Nasal cavity respiratory epithelium epithelial cell of viscerocranial mucosa (primary cell): Measurements from ENCODE around the gene FCRLB. TPM values are rescaled to one million over a fixed set of nuclear protein-coding genes. Genes with fewer than 3 reads are reported as not detected.

ENCODE experiments used
- total RNA-seq: library from RNA; depleted of rRNA; stranded (reverse); fragments of >200 nt; gene quantifications from 2 replicates; pipeline ENCODE4 v1.2.3, GENCODE V29; 2014

The FCRLB gene
- 0.85 and 1.0 TPM in 2 replicates for total RNA-seq

GRCh38 chr1:161720956-161721737 is at the start of gene FCRLB:
Gene FCRLB, plus strand, starts transcription at chr1:161721544. Its CDS starts 1,129 bp downstream, at chr1:161722673.

GRCh38 chr1:161706482-161707347 is 14.6 kb upstream of the FCRLB start, which contains the start of gene FCRLA:
Gene FCRLA, plus strand, starts transcription at chr1:161707229. Its CDS starts 36 bp downstream, at chr1:161707265.

GRCh38 chr1:161749509-161750407 is 28.4 kb downstream of the FCRLB start, which contains the start of gene DUSP12:
Gene DUSP12, plus strand, starts transcription at chr1:161749786. Its CDS starts 16 bp downstream, at chr1:161749802.

GRCh38 chr1:161766102-161766981 is 45.0 kb downstream of the FCRLB start, which contains the start of gene ATF6:
Gene ATF6, plus strand, starts transcription at chr1:161766320. Its CDS starts 41 bp downstream, at chr1:161766361.

Other genes with a start within 250 kb of the FCRLB start
- not detected in 2 replicates for gene FCGR2A, start 216.1 kb upstream of the FCRLB start, total RNA-seq
- 1.0 and 1.2 TPM in 2 replicates for gene HSPA6, start 197.0 kb upstream of the FCRLB start, total RNA-seq
- not detected in 2 replicates for gene FCGR3A, start 171.7 kb upstream of the FCRLB start, total RNA-seq
- not detected in 2 replicates for gene FCGR3B, start 90.4 kb upstream of the FCRLB start, total RNA-seq
- gene FCGR2B, start 58.4 kb upstream of the FCRLB start, total RNA-seq: not detected in 2 replicates
- under 0.01 and 0.28 TPM in 2 replicates for gene FCRLA, start 14.3 kb upstream of the FCRLB start, total RNA-seq
- gene DUSP12, start 28.2 kb downstream of the FCRLB start, total RNA-seq: 41.6 and 50.9 TPM in 2 replicates
- gene ATF6, start 44.8 kb downstream of the FCRLB start, total RNA-seq: 33.8 and 39.3 TPM in 2 replicates